ENCODE data around the gene FSTL1. TPM values are rescaled to one million over a fixed set of nuclear protein-coding genes. Genes with fewer than 3 reads are reported as not detected.

The FSTL1 gene
- total RNA-seq, 1 donor from 2014 or later = 799 TPM

DNA sequence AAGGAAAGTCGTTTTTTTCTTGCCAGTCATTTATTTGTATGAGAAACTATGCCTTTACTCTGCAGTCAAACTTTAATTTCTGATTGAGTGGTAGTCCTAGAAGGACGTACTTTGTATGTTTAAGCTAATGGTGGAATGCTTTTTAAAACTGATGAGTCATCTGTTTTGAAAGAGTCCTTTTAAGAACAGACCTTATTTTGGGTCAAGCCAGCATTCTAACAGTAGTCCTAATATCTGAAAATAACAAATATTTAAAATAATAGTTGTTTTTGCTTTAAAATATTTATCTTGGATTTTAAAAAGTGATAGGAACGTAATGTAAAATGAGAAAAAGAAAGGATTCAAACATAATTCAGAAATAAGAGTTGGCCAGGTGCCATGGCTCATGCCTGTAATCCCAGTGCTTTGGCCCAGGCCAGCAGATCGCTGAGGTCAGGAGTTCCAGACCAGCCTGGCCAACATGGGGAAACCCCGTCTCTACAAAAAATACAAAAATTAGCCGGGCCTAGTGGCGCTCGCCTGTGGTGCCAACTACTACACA lies 100.3 kb downstream of the FSTL1 start:
- peak; percentile 17 for DNase-seq

DNA sequence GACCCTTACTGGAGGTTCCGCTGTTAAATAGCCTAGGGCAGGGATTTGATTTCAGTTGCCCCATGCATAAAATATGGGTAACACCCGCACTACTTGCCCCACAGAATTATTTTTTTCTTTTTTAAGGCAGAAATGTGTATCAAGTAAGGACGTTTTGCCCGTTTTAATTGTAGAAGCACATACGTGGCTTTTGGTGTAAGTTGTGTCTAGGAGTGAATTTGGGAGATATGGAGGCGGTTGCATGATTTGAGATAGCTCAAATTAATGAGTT lies 101.0 kb downstream of the FSTL1 start:
- no peak for DNase-seq

DNA sequence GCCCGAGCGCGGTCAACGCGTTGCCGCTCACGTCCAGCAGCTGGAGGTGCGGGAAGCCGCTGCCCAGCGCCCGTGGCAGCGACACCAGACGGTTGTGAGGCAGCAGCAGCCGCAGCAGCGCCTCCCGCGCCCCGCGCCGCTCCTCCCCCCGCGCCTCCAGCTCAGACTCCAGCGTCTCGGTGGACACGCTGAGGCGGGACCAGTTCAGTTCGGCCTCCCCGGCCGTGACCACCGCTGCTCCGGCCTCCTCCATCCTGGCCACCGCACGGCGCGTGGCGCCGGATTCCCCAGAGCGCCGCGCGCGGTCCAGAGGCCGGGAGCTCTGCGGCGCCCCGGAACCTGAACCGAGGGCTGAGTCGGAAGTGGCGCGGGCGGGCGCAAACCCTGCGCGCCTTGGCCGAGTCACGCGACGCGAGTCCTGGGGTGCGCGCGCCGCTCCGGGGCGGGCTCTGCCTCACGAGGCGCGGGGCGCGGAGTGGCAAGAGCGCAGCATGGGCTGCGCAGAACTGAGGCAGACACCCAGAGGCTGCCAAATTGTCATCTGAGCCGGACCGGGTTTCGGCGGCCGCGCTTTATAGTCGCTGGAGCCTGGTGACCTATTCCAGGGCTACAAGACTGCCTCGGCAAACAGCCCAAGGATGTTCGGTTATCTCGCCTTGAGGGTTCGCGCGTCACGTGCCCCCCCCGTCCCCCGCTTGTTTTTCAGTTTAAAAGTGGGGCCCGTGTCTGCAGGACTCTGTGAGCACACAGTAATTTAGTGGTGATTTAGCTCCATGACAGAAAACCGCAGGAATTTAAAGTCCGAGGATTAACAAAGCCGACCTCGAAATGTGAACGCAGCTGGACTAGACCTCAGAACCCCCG lies 101.6 kb downstream of the FSTL1 start, which contains the start of gene LRRC58:
TSS of gene LRRC58 (minus strand) at position 364 of the 864 bp plus-strand sequence. CDS start at position 253, 111 bp downstream.
- DNase-seq = peak; percentile 97

DNA sequence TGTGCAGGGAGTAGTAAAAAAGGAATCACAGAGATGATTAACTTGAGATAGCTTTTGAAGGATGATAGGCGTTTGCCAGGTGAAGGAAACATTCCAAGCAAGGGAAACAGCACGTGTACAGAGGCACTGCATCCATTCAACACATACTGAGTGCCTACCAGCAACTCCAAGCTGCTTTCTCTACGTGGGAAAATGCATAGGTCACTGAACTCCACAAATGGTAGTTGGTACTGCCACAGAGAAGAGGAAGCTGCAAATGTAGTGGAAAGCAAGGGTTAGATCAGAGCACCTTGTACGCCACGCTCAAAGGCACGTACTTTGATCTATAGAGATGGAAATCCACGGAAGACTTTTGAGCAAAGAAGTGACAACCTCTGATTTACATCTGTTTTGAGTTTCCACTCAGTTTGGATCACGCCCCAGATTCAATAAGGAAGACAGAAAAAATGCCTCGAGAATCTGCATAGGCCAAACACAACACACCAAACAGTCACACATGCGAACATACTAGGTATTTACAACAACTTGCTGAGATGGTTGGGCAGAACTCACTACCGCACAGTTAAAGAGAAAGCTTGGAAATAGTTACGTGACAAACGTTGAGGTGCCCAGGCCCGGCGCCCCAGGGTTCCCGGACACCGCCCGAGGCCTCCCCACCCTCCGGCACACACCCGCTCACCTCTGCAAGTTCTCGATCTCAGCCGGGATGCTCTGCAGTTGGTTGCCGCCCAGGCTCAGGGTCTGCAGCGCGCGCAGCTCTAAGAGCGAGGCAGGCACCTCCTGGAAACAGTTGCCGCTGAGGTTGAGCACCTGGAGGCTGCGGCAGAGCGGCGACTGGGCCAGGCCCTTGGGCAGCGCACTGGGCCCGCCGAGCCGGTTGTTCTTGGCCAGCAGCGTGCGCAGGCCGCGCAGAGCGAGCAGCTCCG lies 102.5 kb downstream of the FSTL1 start:
- peak; percentile 49 for DNase-seq

DNA sequence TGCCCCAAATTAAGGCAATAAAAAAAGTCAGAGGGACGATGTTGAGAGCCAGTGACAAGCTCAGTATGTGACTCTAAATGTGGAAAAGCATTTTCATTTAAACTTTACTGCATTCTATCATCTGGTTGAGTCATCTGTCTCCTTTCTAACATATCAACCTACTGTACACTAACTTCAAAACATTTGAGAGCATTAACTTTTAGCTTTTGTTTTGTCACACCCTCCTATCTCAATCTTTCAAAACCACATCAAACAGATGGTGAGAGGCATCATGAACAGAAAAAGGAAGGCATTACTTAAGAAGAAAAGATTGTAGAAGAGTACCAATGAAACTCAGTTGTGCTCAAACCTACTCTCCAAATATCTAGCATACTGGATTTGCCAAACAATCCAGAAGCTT lies 106.4 kb downstream of the FSTL1 start:
- DNase-seq = no peak

Other genes with a start within 250 kb of the FSTL1 start
- 1.1 TPM for gene GPR156, start 165.8 kb downstream of the FSTL1 start, total RNA-seq
- 30.5 TPM for gene LRRC58, start 101.6 kb downstream of the FSTL1 start, total RNA-seq
- 60.2 TPM for gene NDUFB4, start 145.3 kb upstream of the FSTL1 start, total RNA-seq
- gene HGD, start 231.2 kb upstream of the FSTL1 start, total RNA-seq = 2.5 TPM